Left hindlimb (tissue), 1 donor: ENCODE results near the gene CDH4.

ENCODE experiments used
- DNase-seq: peaks from one replicate; pipeline ENCODE4 v3.0.0-alpha.2; 2018

CDH4 gene

GRCh38 chr20:61644378-61645076 is 392.5 kb downstream of the CDH4 start:
- DNase-seq, result peak; percentile 55

- no peak for DNase-seq
These were observed 393.7 kb downstream of the CDH4 start for GRCh38 chr20:61645732-61646131.

- no peak for DNase-seq
These were observed 394.4 kb downstream of the CDH4 start for GRCh38 chr20:61646453-61646852.

- no peak for DNase-seq
These were observed 394.9 kb downstream of the CDH4 start for GRCh38 chr20:61646986-61647385.

GRCh38 chr20:61647702-61648101 is 395.6 kb downstream of the CDH4 start:
- no peak for DNase-seq

GRCh38 chr20:61649105-61649859 is 397.2 kb downstream of the CDH4 start:
- DNase-seq, result no peak

GRCh38 chr20:61649860-61650162 is 397.8 kb downstream of the CDH4 start:
- DNase-seq, result no peak

GRCh38 chr20:61650912-61651733 is 399.1 kb downstream of the CDH4 start:
- no peak for DNase-seq

- DNase-seq, result no peak
These were observed 400.1 kb downstream of the CDH4 start for GRCh38 chr20:61652146-61652545.

GRCh38 chr20:61654726-61655125 is 402.7 kb downstream of the CDH4 start:
- no peak for DNase-seq

- no peak for DNase-seq
These were observed 403.5 kb downstream of the CDH4 start for GRCh38 chr20:61655591-61655990.

- no peak for DNase-seq
These were observed 404.1 kb downstream of the CDH4 start for GRCh38 chr20:61656198-61656597.

- DNase-seq, result peak; percentile 64
These were observed 405.8 kb downstream of the CDH4 start for GRCh38 chr20:61657721-61658377.

- DNase-seq, result no peak
These were observed 406.5 kb downstream of the CDH4 start for GRCh38 chr20:61658563-61658962.

- DNase-seq, result peak; percentile 84
These were observed 407.4 kb downstream of the CDH4 start for GRCh38 chr20:61659246-61659993.

- DNase-seq, result no peak
These were observed 407.9 kb downstream of the CDH4 start for GRCh38 chr20:61659994-61660346.

GRCh38 chr20:61660559-61660958 is 408.5 kb downstream of the CDH4 start:
- no peak for DNase-seq

GRCh38 chr20:61661025-61661424 is 409.0 kb downstream of the CDH4 start:
- DNase-seq, result no peak

- DNase-seq, result no peak
These were observed 409.5 kb downstream of the CDH4 start for GRCh38 chr20:61661583-61661982.

GRCh38 chr20:61662226-61662967 is 410.3 kb downstream of the CDH4 start:
- DNase-seq, result no peak

GRCh38 chr20:61662968-61663331 is 410.9 kb downstream of the CDH4 start:
- no peak for DNase-seq
